ENCODE results near the gene KCNJ6.

KCNJ6 gene

GRCh38 chr21:37903396-37903795, 12.9 kb downstream of the KCNJ6 start:
- DNase-seq = no peak

GRCh38 chr21:37899146-37899545, 17.1 kb downstream of the KCNJ6 start:
- no peak for DNase-seq

- DNase-seq = no peak
Measured at GRCh38 chr21:37896788-37897187, 19.5 kb downstream of the KCNJ6 start.

GRCh38 chr21:37891972-37892371, 24.3 kb downstream of the KCNJ6 start:
- no peak for DNase-seq

- no peak for DNase-seq
Measured at GRCh38 chr21:37888659-37889058, 27.6 kb downstream of the KCNJ6 start.

GRCh38 chr21:37886726-37887299, 29.4 kb downstream of the KCNJ6 start:
- no peak for DNase-seq

GRCh38 chr21:37886120-37886519, 30.1 kb downstream of the KCNJ6 start:
- DNase-seq = no peak

- DNase-seq = no peak
Measured at GRCh38 chr21:37878946-37879660, 37.2 kb downstream of the KCNJ6 start.

- no peak for DNase-seq
Measured at GRCh38 chr21:37877888-37878684, 38.2 kb downstream of the KCNJ6 start.

- no peak for DNase-seq
Measured at GRCh38 chr21:37877171-37877570, 39.1 kb downstream of the KCNJ6 start.

GRCh38 chr21:37876561-37876960, 39.7 kb downstream of the KCNJ6 start:
- DNase-seq = no peak

- DNase-seq = no peak
Measured at GRCh38 chr21:37874904-37875780, 41.1 kb downstream of the KCNJ6 start.

- DNase-seq = no peak
Measured at GRCh38 chr21:37874481-37874880, 41.8 kb downstream of the KCNJ6 start.

GRCh38 chr21:37873655-37874054, 42.6 kb downstream of the KCNJ6 start:
- no peak for DNase-seq

GRCh38 chr21:37871121-37871862, 45.0 kb downstream of the KCNJ6 start:
- DNase-seq = no peak

GRCh38 chr21:37870221-37870620, 46.0 kb downstream of the KCNJ6 start:
- no peak for DNase-seq

- no peak for DNase-seq
Measured at GRCh38 chr21:37869661-37870060, 46.6 kb downstream of the KCNJ6 start.

GRCh38 chr21:37868446-37869295, 47.6 kb downstream of the KCNJ6 start:
- DNase-seq = no peak

- DNase-seq = no peak
Measured at GRCh38 chr21:37866027-37866426, 50.2 kb downstream of the KCNJ6 start.

GRCh38 chr21:37865156-37865555, 51.1 kb downstream of the KCNJ6 start:
- DNase-seq = no peak

GRCh38 chr21:37863842-37864241, 52.4 kb downstream of the KCNJ6 start:
- no peak for DNase-seq

Data from activated effector memory CD4-positive, alpha-beta T cell treated with Interleukin-2 at 50 U/mL for 16 hours (primary cell).